ENCODE measurements around the gene C22orf15.

C22orf15 gene

GRCh38 chr22:23789121-23789520 lies 26.3 kb downstream of the C22orf15 start:
- no peak for DNase-seq (ENCODE audit: low read depth)
- H3K4me3 ChIP-seq (ENCODE audit: low read depth, low read length) = no peak overlapping the region
- TF ChIP-seq CTCF (IDR thresholded peaks at IDR 0.05; ENCODE audit: insufficient read depth, low read depth, low read length, missing control alignments) = no peak

GRCh38 chr22:23789638-23790037 lies 26.8 kb downstream of the C22orf15 start:
- H3K4me3 ChIP-seq (ENCODE audit: low read depth, low read length) = no peak overlapping the region
- no peak for TF ChIP-seq CTCF (IDR thresholded peaks at IDR 0.05; ENCODE audit: insufficient read depth, low read depth, low read length, missing control alignments)
- DNase-seq (ENCODE audit: low read depth) = no peak

- DNase-seq (ENCODE audit: low read depth) = no peak
- no peak overlapping the region for H3K4me3 ChIP-seq (ENCODE audit: low read depth, low read length)
- no peak for TF ChIP-seq CTCF (IDR thresholded peaks at IDR 0.05; ENCODE audit: insufficient read depth, low read depth, low read length, missing control alignments)
Observed at GRCh38 chr22:23790819-23791737, 28.3 kb downstream of the C22orf15 start.

GRCh38 chr22:23791738-23792645 lies 29.2 kb downstream of the C22orf15 start:
- no peak for DNase-seq (ENCODE audit: low read depth)
- no peak overlapping the region for H3K4me3 ChIP-seq (ENCODE audit: low read depth, low read length)
- no peak for TF ChIP-seq CTCF (IDR thresholded peaks at IDR 0.05; ENCODE audit: insufficient read depth, low read depth, low read length, missing control alignments)

GRCh38 chr22:23793326-23793725 lies 30.5 kb downstream of the C22orf15 start:
- no peak for TF ChIP-seq CTCF (IDR thresholded peaks at IDR 0.05; ENCODE audit: insufficient read depth, low read depth, low read length, missing control alignments)
- H3K4me3 ChIP-seq (ENCODE audit: low read depth, low read length) = no peak overlapping the region
- no peak for DNase-seq (ENCODE audit: low read depth)

- TF ChIP-seq CTCF (IDR thresholded peaks at IDR 0.05; ENCODE audit: insufficient read depth, low read depth, low read length, missing control alignments) = no peak
- DNase-seq (ENCODE audit: low read depth) = no peak
- H3K4me3 ChIP-seq (ENCODE audit: low read depth, low read length) = no peak overlapping the region
Observed at GRCh38 chr22:23796461-23796860, 33.7 kb downstream of the C22orf15 start.
